Activated gamma-delta T cell treated with Interleukin-2 at 50 U/mL for 16 hours (primary cell): ENCODE measurements around the gene BRMS1L.
"Not testable (repeated sequence)": the region's sequence is repeated elsewhere in the genome, so short reads cannot be mapped to it uniquely, and the experiment has no call there.

Experiments
- DNase-seq: peaks from one replicate; pipeline ENCODE4 v3.0.0-alpha.2; 2020

BRMS1L gene

DNA sequence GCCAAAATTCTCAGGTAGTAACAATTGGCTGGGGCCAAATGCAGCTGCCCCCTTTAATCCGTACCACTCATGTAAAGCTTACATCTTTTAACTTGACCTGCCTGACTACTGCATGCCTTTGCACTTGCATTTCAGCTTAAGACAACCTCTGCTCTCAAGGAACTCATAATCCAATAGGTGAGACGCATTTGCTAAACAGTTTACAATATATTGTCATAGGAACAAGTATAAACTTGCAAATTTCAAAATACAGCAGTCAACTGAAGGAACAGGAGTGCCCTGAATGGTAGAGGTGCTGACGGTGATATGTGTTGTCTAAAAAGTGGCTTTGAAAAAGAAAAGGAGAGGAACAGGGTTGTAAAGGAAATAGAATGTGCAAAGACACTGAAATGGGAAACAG, 3.6 kb upstream of the BRMS1L start:
- no peak for DNase-seq

DNA sequence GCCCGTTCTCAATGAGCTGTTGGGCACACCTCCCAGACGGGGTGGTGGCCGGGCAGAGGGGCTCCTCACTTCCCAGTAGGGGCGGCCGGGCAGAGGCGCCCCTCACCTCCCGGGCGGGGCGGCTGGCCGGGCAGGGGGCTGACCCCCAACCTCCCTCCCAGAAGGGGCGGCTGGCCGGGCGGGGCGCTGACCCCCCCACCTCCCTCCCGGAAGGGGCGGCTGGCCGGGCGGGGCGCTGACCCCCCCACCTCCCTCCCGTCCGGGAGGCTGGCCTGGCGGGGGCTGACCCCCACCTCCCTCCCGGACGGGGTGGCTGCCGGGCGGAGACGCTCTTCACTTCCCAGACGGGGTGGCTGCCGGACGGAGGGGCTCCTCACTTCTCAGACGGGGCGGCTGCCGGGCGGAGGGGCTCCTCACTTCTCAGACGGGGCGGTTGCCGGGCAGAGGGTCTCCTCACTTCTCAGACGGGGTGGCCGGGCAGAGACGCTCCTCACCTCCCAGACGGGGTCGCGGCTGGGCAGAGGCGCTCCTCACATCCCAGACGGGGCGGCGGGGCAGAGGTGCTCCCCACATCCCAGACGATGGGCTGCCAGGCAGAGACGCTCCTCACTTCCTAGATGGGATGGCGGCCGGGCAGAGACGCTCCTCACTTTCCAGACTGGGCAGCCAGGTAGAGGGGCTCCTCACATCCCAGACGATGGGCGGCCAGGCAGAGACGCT, 1.5 kb upstream of the BRMS1L start:
- not testable (repeated sequence) for DNase-seq

DNA sequence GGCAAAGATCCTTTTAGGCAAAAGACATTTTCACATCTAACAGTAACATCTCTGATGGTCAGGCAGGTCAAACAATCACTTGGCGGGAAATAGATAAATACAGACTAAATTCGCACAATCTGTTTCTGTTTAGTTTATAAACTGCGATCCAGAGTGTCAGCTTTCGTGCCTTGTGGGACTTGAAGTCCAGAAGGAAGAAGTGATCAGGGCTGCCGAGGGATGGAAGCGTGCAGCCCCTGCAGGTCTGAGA, 245 bp upstream of the BRMS1L start:
- DNase-seq, result no peak

DNA sequence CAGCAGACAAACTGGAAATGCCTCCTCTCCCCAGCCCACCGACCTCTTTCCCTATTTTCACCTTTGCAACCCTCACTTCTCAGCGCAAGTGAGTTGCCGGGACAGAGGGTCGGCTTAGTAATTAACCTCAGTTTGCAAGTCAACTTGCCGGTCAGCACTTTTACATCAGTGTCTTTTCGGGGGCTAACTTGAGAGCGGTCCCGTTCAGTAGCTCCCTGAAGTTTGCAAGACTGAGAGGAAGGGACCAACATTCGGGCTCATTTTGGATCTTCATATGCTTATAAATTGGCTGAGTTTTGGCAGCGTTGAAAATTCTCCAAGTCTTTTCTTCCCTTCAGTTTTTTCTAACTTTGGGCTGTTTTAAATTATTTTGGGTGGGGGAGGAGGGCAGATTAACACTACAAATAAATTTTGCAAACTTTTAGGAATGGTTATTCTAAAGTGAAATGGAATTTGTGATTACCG, 846 bp downstream of the BRMS1L start:
- no peak for DNase-seq

DNA sequence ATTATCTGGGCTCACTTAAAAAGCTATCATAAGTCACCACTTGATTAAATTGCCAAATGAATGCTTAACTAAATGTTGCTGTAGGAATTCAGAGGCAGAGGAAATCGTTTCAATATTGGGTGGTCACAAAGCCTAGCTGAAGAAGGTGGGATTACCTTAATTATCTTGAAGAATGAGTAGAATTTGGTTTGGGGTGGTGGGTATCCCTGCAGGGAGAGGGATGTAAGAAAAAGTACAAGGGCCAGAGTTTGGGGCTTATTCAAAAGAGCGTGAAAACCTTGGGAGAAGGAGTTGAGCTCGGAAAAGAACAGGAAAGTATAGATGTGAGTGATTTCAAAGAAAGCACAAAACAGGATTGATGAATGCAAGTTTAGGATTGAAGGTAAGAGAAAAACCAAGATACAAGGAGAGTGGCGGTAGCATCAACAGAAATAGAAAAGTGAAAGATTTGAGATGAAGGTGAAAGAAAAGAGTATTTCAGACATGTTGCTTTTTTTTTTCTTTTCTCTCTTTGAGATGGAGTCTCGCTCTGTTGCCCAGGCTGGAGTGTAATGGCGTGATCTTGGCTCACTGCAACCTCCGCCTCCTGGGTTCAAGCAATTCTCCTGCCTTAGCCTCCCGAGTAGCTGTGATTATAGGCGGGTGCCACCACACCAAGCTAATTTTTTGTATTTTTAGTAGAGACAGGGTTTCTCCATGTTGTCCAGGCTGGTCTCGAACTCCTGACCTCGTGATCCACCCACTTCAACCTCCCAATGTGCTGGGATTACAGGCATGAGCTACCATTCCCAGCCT, 1.7 kb downstream of the BRMS1L start:
- no peak for DNase-seq

GRCh38 chr14:35829449-35829848, 3.3 kb downstream of the BRMS1L start:
- no peak for DNase-seq

DNA sequence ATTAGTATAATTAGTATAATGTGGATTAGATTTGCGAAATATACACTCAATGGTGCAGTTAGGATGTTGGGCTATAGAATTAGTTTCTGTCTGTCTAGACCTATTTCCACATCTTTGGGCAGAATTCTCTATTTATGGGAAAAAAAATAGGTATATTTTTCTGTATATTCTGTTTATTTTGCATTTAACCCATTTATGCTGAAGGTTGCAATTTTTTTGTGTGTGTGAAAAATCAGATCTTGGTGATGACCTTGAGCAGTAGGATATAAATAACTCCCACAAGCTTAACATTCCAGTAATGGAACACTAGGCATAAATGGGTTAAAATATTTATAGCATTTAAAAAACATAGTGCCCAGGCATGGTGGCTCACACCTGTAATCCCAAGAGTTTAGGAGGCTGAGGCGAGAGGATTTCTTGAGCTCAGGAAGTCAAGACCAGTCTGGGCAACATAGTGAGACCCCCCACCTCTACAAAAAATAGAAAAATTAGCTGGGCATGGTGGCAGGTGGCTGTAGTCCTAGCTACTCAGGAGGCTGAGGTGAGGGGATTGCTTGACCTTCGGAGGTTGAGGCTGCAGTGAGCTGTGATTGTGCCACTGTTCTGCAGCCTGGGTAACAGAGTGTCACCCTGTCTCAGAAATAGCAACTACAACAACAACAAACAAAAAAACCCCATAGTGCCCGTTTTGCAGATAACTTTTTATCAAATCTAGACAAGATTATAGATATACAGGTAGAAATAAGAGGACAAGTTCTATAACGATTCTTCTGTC, 9.3 kb downstream of the BRMS1L start:
- no peak for DNase-seq

DNA sequence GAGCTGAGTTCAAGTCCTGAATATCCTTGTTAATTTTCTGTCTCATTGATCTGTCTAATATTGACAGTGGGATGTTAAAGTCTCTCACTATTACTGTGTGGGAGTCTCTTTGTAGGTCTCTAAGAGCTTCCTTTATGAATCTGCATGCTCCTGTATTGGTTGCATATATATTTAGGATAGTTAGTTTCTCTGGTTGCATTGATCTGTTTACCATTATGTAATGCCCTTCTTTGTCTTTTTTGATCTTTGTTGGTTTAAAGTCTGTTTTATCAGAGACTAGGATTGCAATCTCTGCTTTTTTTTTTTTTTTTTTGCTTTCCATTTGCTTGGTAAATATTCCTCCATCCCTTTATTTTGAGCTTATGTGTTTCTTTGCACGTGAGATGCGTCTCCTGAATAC, 15.6 kb downstream of the BRMS1L start:
- DNase-seq, result not testable (repeated sequence)

GRCh38 chr14:35842245-35842644, 16.1 kb downstream of the BRMS1L start:
- DNase-seq, result not testable (repeated sequence)

DNA sequence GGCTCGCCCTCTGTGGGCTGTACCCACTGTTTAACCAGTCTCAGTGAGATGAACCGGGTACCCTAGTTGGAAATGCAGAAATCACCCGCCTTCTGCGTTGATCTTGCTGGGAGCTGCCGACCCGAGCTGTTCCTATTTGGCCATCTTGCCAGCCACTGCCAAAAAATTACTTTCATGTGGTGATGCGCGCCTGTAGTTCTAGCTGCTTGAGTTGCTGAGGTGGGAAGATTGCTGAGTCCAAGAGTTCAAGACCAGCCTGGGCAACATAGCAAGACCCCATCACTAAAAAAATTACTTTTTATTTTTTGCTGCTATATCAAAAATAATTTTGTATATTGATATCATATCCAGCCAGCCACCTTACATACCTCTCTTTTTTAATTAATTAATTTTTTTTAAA, 18.4 kb downstream of the BRMS1L start:
- DNase-seq, result no peak

- no peak for DNase-seq
These were observed 21.5 kb downstream of the BRMS1L start for GRCh38 chr14:35847636-35848035.

- DNase-seq, result no peak
These were observed 23.0 kb downstream of the BRMS1L start for GRCh38 chr14:35849122-35849521.

DNA sequence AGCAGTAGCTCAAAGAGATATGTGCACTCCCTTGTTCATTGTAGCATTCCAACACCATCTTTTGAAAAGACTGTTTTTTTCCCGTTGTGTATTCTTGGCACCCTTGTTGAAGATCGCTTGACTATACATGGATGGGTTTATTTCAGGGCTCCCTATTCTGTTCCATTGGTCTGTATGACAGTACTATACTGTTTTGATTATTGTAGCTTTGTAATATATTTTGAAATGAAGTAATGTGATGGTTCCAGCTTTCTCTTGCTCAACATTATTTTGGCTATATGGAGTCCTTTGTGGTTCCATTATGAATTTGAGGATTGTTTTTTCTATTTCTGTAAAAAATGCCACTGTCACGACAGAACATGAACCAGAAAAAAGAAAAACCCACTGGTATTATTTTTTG, 25.7 kb downstream of the BRMS1L start:
- no peak for DNase-seq

GRCh38 chr14:35853225-35853624, 27.1 kb downstream of the BRMS1L start:
- DNase-seq, result no peak

GRCh38 chr14:35854696-35855270, 28.6 kb downstream of the BRMS1L start:
- DNase-seq, result no peak

DNA sequence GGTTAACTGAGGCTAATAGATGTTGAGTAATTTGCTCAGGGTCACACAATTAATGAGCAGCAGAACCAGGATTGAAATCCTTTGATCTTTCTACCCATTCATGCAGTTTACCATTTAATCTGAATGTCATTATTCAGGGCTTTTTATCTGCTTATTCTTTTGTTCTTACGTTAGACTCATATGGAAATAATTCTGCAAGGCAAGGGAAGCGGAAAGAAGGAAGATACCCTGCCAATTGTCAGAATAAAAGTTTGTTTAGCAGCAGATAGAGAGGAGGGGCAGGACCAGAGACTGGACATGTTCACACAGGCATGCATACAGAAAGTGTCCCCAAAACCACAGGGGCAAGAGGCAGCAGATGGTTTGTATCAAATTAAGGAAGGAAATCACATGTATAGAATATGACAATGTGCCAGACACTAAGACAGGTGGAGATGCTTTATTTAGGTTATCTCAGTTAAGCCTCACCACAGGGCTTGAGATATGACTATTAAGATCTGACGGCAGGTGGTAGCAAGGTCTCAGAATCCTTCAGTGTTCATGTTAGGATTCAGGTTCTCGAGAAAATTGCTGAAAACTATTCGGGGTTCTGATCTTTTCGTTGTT, 29.8 kb downstream of the BRMS1L start:
- no peak for DNase-seq

- no peak for DNase-seq
These were observed 32.5 kb downstream of the BRMS1L start for GRCh38 chr14:35858521-35859209.

DNA sequence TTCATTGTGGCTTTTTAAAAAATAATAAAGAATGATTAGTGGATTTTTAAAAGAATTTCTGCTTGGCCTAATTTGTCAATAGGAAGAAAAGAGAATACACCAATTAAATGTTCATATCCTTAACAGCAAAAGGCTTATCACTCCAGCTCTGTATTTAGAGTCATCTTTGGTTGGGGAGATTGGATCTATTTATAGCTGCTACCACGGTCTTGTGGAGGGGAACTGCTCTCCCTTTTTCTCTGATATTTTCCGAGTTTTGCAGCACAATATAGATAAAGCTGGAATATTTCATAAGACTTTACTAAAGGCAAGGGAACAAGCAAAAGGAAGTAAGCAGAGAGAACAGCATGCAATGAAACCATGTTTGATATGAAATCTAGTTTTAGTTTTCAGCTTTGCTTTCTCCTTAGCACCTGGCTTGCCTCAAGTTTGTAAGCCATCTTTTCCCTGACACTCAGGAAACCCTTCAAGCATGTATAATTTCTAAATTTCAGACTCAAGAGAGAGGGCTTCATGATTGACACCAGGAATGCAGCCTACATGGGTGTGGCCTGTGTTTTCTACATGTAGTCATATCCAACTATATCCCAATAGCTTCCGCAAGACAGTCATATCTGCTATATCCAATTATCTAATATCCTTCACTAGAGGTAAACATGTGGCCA, 35.2 kb downstream of the BRMS1L start:
- DNase-seq, result no peak

DNA sequence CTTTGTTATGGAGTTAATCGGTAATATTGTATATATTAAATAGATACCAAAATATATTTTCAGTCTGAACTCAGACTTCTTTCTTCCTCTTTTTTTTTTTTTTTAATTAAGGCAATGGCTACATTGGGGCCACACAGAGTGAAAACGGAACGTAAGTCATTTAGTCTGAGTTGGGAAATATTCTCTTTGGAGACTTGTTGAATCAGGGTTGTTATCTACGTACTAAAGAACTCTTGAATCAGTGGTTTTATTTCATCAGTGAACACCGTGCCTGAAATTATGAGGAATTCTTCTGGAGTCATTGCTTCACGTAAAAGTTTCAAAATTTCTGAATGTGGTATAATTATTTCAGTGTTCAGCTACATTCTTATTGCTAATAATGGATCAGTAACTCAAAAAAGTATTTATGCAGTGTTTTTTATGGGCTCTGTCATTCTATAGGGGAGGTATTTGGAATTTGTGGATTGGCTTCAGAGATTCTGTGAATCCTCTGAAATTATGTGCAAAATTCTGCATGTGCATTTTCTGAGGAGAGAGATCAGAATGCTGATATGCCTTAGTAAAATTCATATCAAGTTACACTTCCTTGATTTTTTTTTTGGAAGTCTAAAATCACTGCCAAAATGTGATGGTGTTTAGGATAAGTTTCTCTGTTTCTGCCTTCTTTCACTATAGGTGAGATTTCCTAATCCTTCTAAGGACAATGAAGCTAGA, 39.6 kb downstream of the BRMS1L start:
- DNase-seq, result no peak

- no peak for DNase-seq
These were observed 40.6 kb downstream of the BRMS1L start for GRCh38 chr14:35866595-35867279.

- no peak for DNase-seq
These were observed 41.1 kb downstream of the BRMS1L start for GRCh38 chr14:35867280-35867629.
